H9 (cell line): Measurements from ENCODE around the gene PDE1C. TPM values are rescaled to one million over a fixed set of nuclear protein-coding genes. Genes with fewer than 3 reads are reported as not detected.

ENCODE experiments used
- DNase-seq: peaks from one replicate; pipeline ENCODE4 v3.0.0-alpha.2; 2017
- H2AFZ ChIP-seq: one replicate; pipeline ENCODE4 v1.6.1; 2013; ENCODE audit warnings: mild to moderate bottlenecking, low read length, control low read depth, moderate library complexity
- H2AK5ac ChIP-seq: 2 replicates; pipeline ENCODE4 v1.6.1; 2013; ENCODE audit warnings: low read length, control low read depth, mixed read lengths; ENCODE audit not compliant: insufficient read length
- H2BK120ac ChIP-seq: one replicate; pipeline ENCODE4 v1.6.1; 2013; ENCODE audit warnings: low read depth, mild to moderate bottlenecking, low read length, control low read depth, inconsistent platforms; ENCODE audit not compliant: poor library complexity, severe bottlenecking
- H2BK12ac ChIP-seq: 2 replicates; pipeline ENCODE4 v1.6.1; 2013; ENCODE audit warnings: low read length, control low read depth, mixed read lengths, low read depth; ENCODE audit not compliant: insufficient read length
- H2BK15ac ChIP-seq: 2 replicates; pipeline ENCODE4 v1.6.1; 2013; ENCODE audit warnings: low read depth, low read length, control low read depth
- H2BK20ac ChIP-seq: one replicate; pipeline ENCODE4 v1.6.1; 2013; ENCODE audit warnings: low read depth, mild to moderate bottlenecking, low read length, control low read depth, inconsistent platforms; ENCODE audit not compliant: poor library complexity, severe bottlenecking
- H2BK5ac ChIP-seq: 2 replicates; pipeline ENCODE4 v1.6.1; 2013; ENCODE audit warnings: low read length, control low read depth, mixed read lengths; ENCODE audit not compliant: insufficient read length
- H3K14ac ChIP-seq: 2 replicates; pipeline ENCODE4 v1.6.1; 2013; ENCODE audit warnings: low read length, control low read depth; ENCODE audit not compliant: insufficient read depth
- H3K18ac ChIP-seq: 2 replicates; pipeline ENCODE4 v1.6.1; 2013; ENCODE audit warnings: low read depth, mild to moderate bottlenecking, mixed read lengths, low read length, control low read depth; ENCODE audit not compliant: insufficient read length
- H3K23ac ChIP-seq: 2 replicates; pipeline ENCODE4 v1.6.1; 2013; ENCODE audit warnings: low read length, control low read depth, mixed read lengths, low read depth; ENCODE audit not compliant: insufficient read length
- H3K23me2 ChIP-seq: 2 replicates; pipeline ENCODE4 v1.6.1; 2013; ENCODE audit warnings: low read depth, mild to moderate bottlenecking, mixed read lengths, low read length, control low read depth; ENCODE audit not compliant: insufficient read length, poor library complexity, severe bottlenecking
- H3K27ac ChIP-seq: 2 replicates; pipeline ENCODE4 v1.5.1; 2013; ENCODE audit warnings: low read length, control low read depth, mixed read lengths, low read depth; ENCODE audit not compliant: insufficient read length
- H3K27me3 ChIP-seq: 2 replicates; pipeline ENCODE4 v1.6.1; 2013; ENCODE audit warnings: low read length, control low read depth, inconsistent platforms; ENCODE audit not compliant: insufficient read depth
- H3K4ac ChIP-seq: 2 replicates; pipeline ENCODE4 v1.6.1; 2013; ENCODE audit warnings: low read depth, mild to moderate bottlenecking, control low read depth, inconsistent platforms, low read length, moderate library complexity
- H3K4me1 ChIP-seq: 2 replicates; pipeline ENCODE4 v1.6.1; 2013; ENCODE audit warnings: low read length, control low read depth, inconsistent platforms; ENCODE audit not compliant: insufficient read depth
- H3K4me2 ChIP-seq: 2 replicates; pipeline ENCODE4 v1.6.1; 2013; ENCODE audit warnings: low read length, control low read depth, mixed read lengths; ENCODE audit not compliant: insufficient read length, insufficient read depth
- H3K56ac ChIP-seq: 2 replicates; pipeline ENCODE4 v1.6.1; 2013; ENCODE audit warnings: low read depth, mild to moderate bottlenecking, mixed read lengths, low read length, control low read depth; ENCODE audit not compliant: insufficient read length
- H3K79me1 ChIP-seq: 2 replicates; pipeline ENCODE4 v1.6.1; 2013; ENCODE audit warnings: low read depth, mild to moderate bottlenecking, moderate library complexity, low read length, control low read depth, inconsistent platforms; ENCODE audit not compliant: insufficient read depth, poor library complexity, severe bottlenecking
- H3K79me2 ChIP-seq: 2 replicates; pipeline ENCODE4 v1.6.1; 2013; ENCODE audit warnings: low read length, control low read depth, inconsistent platforms; ENCODE audit not compliant: insufficient read depth
- H3K9ac ChIP-seq: 2 replicates; pipeline ENCODE4 v1.6.1; 2013; ENCODE audit warnings: low read length, control low read depth, mixed read lengths; ENCODE audit not compliant: insufficient read length; ENCODE audit errors: extremely low read depth
- H3K9me3 ChIP-seq: one replicate; pipeline ENCODE4 v1.6.1; 2013; ENCODE audit warnings: low read depth, low read length, inconsistent platforms; ENCODE audit not compliant: control insufficient read depth
- H3T11ph ChIP-seq: one replicate; pipeline ENCODE4 v1.6.1; 2013; ENCODE audit warnings: mild to moderate bottlenecking, low read length, control low read depth, inconsistent platforms
- H4K20me1 ChIP-seq: one replicate; pipeline ENCODE4 v1.6.1; 2013; ENCODE audit not compliant: control insufficient read depth, insufficient read length, insufficient read depth
- H4K5ac ChIP-seq: 2 replicates; pipeline ENCODE4 v1.6.1; 2013; ENCODE audit warnings: low read depth, mild to moderate bottlenecking, mixed read lengths, low read length, control low read depth; ENCODE audit not compliant: insufficient read length
- H4K8ac ChIP-seq: replicated peaks from 2 replicates; pipeline ENCODE4 v1.6.1; 2013; ENCODE audit warnings: low read length, control low read depth, mixed read lengths, low read depth; ENCODE audit not compliant: insufficient read length
- H4K91ac ChIP-seq: 2 replicates; pipeline ENCODE4 v1.6.1; 2013; ENCODE audit warnings: low read depth, mild to moderate bottlenecking, moderate library complexity, mixed read lengths, low read length, control low read depth; ENCODE audit not compliant: insufficient read length
- H3K27ac Mint-ChIP-seq, 3 experiments: 2 replicates in 2 of 3; 3 replicates in 1 of 3; pipeline ENCODE4 v1.8.0; 2020 to 2021; ENCODE audit warnings: mixed read lengths in 3 of 3, mild to moderate bottlenecking in 1 of 3, moderate library complexity in 1 of 3
- H3K27me3 Mint-ChIP-seq: 2 replicates; pipeline ENCODE4 v1.8.0; 2021; ENCODE audit warnings: low read depth, mild to moderate bottlenecking, moderate library complexity, mixed read lengths
- H3K36me3 Mint-ChIP-seq, 3 experiments: 2 replicates in 2 of 3; 3 replicates in 1 of 3; pipeline ENCODE4 v1.8.0; 2020 to 2021; ENCODE audit warnings: low read depth in 3 of 3, mixed read lengths in 3 of 3; ENCODE audit not compliant: insufficient read depth in 1 of 3
- H3K4me1 Mint-ChIP-seq, 2 experiments: 2 replicates each; pipeline ENCODE4 v1.8.0; 2020; ENCODE audit warnings: mixed read lengths in 2 of 2
- H3K4me3 Mint-ChIP-seq, 2 experiments: 2 replicates in 1 of 2; 3 replicates in 1 of 2; pipeline ENCODE4 v1.8.0; 2020 to 2021; ENCODE audit warnings: mild to moderate bottlenecking in 2 of 2, mixed read lengths in 2 of 2, moderate library complexity in 1 of 2
- H3K9me3 Mint-ChIP-seq, 2 experiments: 2 replicates in 1 of 2; 3 replicates in 1 of 2; pipeline ENCODE4 v1.8.0; 2020; ENCODE audit warnings: mild to moderate bottlenecking in 2 of 2, mixed read lengths in 2 of 2, moderate library complexity in 1 of 2
- CTCF ChIP-seq: fragments of 200-600 bp; sonication (generic); conservative IDR thresholded peaks from 3 replicates; pipeline ENCODE4 v1.8.0; 2021; ENCODE audit warnings: antibody characterized with exemption, mild to moderate bottlenecking
- WGBS: extraction: QIAGEN DNeasy Blood & Tissue Kit; methylation state at CpG from one replicate; pipeline ENCODE4 v1.1.7; 2013; ENCODE audit warnings: missing lambda C conversion rate, low lambda C conversion rate, mixed read lengths; ENCODE audit not compliant: insufficient read length; ENCODE audit errors: extremely low coverage; 5-methylcytosine and 5-hydroxymethylcytosine counted together
- total RNA-seq: library from RNA; stranded (reverse); gene quantifications from 2 replicates; pipeline ENCODE4 v1.2.1, GENCODE V29; 2021

PDE1C gene
- total RNA-seq, 1 experiment from 2014 or later: 0.17 TPM

- TF ChIP-seq CTCF: no peak
- Mint-ChIP-seq H3K27me3 (peaks cover 21% of the 10 kb centered on the region), H3K4me3 (no peak overlapping the region), H3K4me1 (no peaks in the 10 kb centered on the region), H3K9me3 (peaks cover 0 to 2% of the 10 kb centered on the region in 2 experiments; a peak in 1 of 5 replicates), H3K36me3 (no peaks in the 10 kb centered on the region), H3K27ac (no peak overlapping the region; a peak in 1 of 7 replicates)
- Histone ChIP-seq H2BK20ac (no peak overlapping the region), H3K14ac (no peak overlapping the region), H3K9ac (no peak overlapping the region), H3K4me2 (no peak overlapping the region), H3K79me2 (no peaks in the 10 kb centered on the region), H4K20me1 (no peaks in the 10 kb centered on the region), H2BK12ac (no peak overlapping the region), H3T11ph (no peak overlapping the region), H4K91ac (no peak overlapping the region), H3K9me3 (no peaks in the 10 kb centered on the region), H2BK5ac (no peak overlapping the region), H3K27ac (no peak overlapping the region), H3K4ac (no peak overlapping the region), H2AFZ (no peak overlapping the region), H2BK120ac (no peak overlapping the region), H4K5ac (no peak overlapping the region), H3K18ac (no peak overlapping the region), H2BK15ac (no peak overlapping the region), H2AK5ac (no peak overlapping the region), H3K56ac (no peak overlapping the region), H3K4me1 (no peaks in the 10 kb centered on the region), H3K23me2 (no peaks in the 10 kb centered on the region), H3K79me1 (no peaks in the 10 kb centered on the region), H3K27me3 (no peaks in the 10 kb centered on the region), H4K8ac (no peak overlapping the region), H3K23ac (no peak overlapping the region)
- WGBS: no CpG with 5 or more reads among the region's 4 CpGs
- no peak for DNase-seq
Measured at GRCh38 chr7:32094516-32094915, 24.3 kb upstream of the PDE1C start.
